H1 (cell line): ENCODE measurements around the gene ELP4. TPM values are rescaled to one million over a fixed set of nuclear protein-coding genes. Genes with fewer than 3 reads are reported as not detected.
A peak's percentile ranks its signal among the peaks of the same experiment; 100 is the strongest.

Experiments
- CTCF ChIA-PET: fragments of 300-600 bp; sonication (Branson Sonifier 250); formaldehyde crosslinking; loops from one replicate; lab custom pipeline; 2021; ENCODE audit not compliant: partially characterized antibody; lab: Charles Lee
- POLR2A ChIA-PET: fragments of 300-600 bp; sonication (Branson Sonifier 250); formaldehyde crosslinking; loops from one replicate; lab custom pipeline; 2021; ENCODE audit warnings: inconsistent platforms; ENCODE audit not compliant: partially characterized antibody; lab: Charles Lee
- DNase-seq, 2 experiments: peaks; one replicate each; pipeline versions ENCODE4 v3.0.0 to v3.0.0-alpha.2; 2010 to 2022; ENCODE audit warnings: low spot score in 2 of 2, low read depth in 1 of 2, mixed read lengths in 1 of 2
- FAIRE-seq: peaks from 2 replicates; lab custom pipeline; 2011; peaks lifted over from hg19 to GRCh38; lab: Jason Lieb, UNC
- H2AFZ ChIP-seq: 2 replicates; pipeline ENCODE4 v1.8.1; 2012; ENCODE audit warnings: low read length, inconsistent platforms
- H2AK5ac ChIP-seq: 2 replicates; pipeline ENCODE4 v1.6.1; 2013; ENCODE audit warnings: low read depth, low read length
- H2BK120ac ChIP-seq: replicated peaks from 2 replicates; pipeline ENCODE3; 2013; ENCODE audit warnings: low read depth, low read length, inconsistent platforms
- H2BK12ac ChIP-seq: 2 replicates; pipeline ENCODE4 v1.6.1; 2013; ENCODE audit warnings: low read depth, low read length
- H2BK15ac ChIP-seq: 2 replicates; pipeline ENCODE4 v1.6.1; 2013; ENCODE audit warnings: low read length
- H2BK20ac ChIP-seq: 2 replicates; pipeline ENCODE4 v1.6.1; 2013; ENCODE audit warnings: low read length
- H2BK5ac ChIP-seq: 2 replicates; pipeline ENCODE4 v1.6.1; 2013; ENCODE audit warnings: low read depth, low read length
- H3K14ac ChIP-seq: 2 replicates; pipeline ENCODE4 v1.6.1; 2013; ENCODE audit warnings: inconsistent platforms; ENCODE audit not compliant: insufficient read length
- H3K18ac ChIP-seq: 2 replicates; pipeline ENCODE4 v1.6.1; 2013; ENCODE audit warnings: low read length; ENCODE audit errors: extremely low read depth
- H3K23ac ChIP-seq: 2 replicates; pipeline ENCODE4 v1.6.1; 2013; ENCODE audit warnings: inconsistent platforms; ENCODE audit not compliant: insufficient read length
- H3K23me2 ChIP-seq: 2 replicates; pipeline ENCODE4 v1.6.1; 2013; ENCODE audit warnings: low read depth, low read length
- H3K27ac ChIP-seq: 2 replicates; pipeline ENCODE4 v1.6.1; 2011; ENCODE audit warnings: low read depth, low read length, inconsistent platforms
- H3K27me3 ChIP-seq, 4 experiments: replicated peaks in 1 of 4; 1 replicate in 1 of 4; 2 replicates in 3 of 4; pipeline versions ENCODE4 v1.6.1 to v1.8.1; 2011 to 2013; ENCODE audit warnings: low read length in 3 of 4, mild to moderate bottlenecking in 3 of 4, inconsistent platforms in 2 of 4, mixed read lengths in 2 of 4, moderate library complexity in 1 of 4; ENCODE audit not compliant: control insufficient read depth in 3 of 4, insufficient read depth in 3 of 4; ENCODE audit errors: extremely low read depth in 1 of 4
- H3K36me3 ChIP-seq, 4 experiments: 2 replicates each; pipeline versions ENCODE4 v1.6.1 to v1.8.1; 2011 to 2013; ENCODE audit warnings: mild to moderate bottlenecking in 4 of 4, low read length in 3 of 4, moderate library complexity in 2 of 4, control low read depth in 1 of 4, inconsistent platforms in 1 of 4; ENCODE audit not compliant: insufficient read depth in 4 of 4, control insufficient read depth in 2 of 4
- H3K4ac ChIP-seq: replicated peaks from 2 replicates; pipeline ENCODE3; 2013; ENCODE audit warnings: low read length, low read depth, mixed read lengths, inconsistent platforms; ENCODE audit not compliant: insufficient read length
- H3K4me1 ChIP-seq, 4 experiments: replicated peaks in 1 of 4; 1 replicate in 1 of 4; 2 replicates in 3 of 4; pipeline versions ENCODE4 v1.6.1 to v1.8.1; 2011 to 2013; ENCODE audit warnings: low read length in 3 of 4, inconsistent platforms in 2 of 4, mixed read lengths in 1 of 4; ENCODE audit not compliant: insufficient read depth in 4 of 4, control insufficient read depth in 3 of 4
- H3K4me2 ChIP-seq, 2 experiments: 2 replicates each; pipeline versions ENCODE4 v1.6.1 to v1.8.1; 2011 to 2013; ENCODE audit warnings: low read depth in 2 of 2, low read length in 2 of 2, control low read depth in 1 of 2, inconsistent platforms in 1 of 2, mild to moderate bottlenecking in 1 of 2; ENCODE audit not compliant: insufficient read depth in 1 of 2
- H3K4me3 ChIP-seq, 4 experiments: fragments of 200-600, 300-600 bp in 1 of 4; sonication (generic), shearing (Covaris generic), sonication (Bioruptor Twin) in 1 of 4; 2 replicates each; pipeline versions ENCODE4 v1.5.1 to v1.8.1; 2011 to 2016; ENCODE audit warnings: low read length in 4 of 4, low read depth in 3 of 4, control low read depth in 2 of 4, inconsistent platforms in 2 of 4, mild to moderate bottlenecking in 2 of 4, mixed read lengths in 1 of 4, moderate library complexity in 1 of 4; ENCODE audit not compliant: insufficient read depth in 2 of 4; ENCODE audit errors: extremely low read depth in 1 of 4
- H3K56ac ChIP-seq: replicated peaks from 2 replicates; pipeline ENCODE3; 2013; ENCODE audit warnings: low read depth, mild to moderate bottlenecking, mixed read lengths, low read length, inconsistent platforms; ENCODE audit not compliant: insufficient read length
- H3K79me1 ChIP-seq: 2 replicates; pipeline ENCODE4 v1.6.1; 2013; ENCODE audit warnings: low read depth, low read length, control low read depth
- H3K79me2 ChIP-seq, 2 experiments: 2 replicates each; pipeline versions ENCODE4 v1.6.1 to v1.8.1; 2012 to 2013; ENCODE audit warnings: low read length in 2 of 2, mild to moderate bottlenecking in 2 of 2, inconsistent platforms in 1 of 2; ENCODE audit not compliant: insufficient read depth in 2 of 2, control insufficient read depth in 1 of 2
- H3K9ac ChIP-seq, 4 experiments: replicated peaks in 1 of 4; 1 replicate in 1 of 4; 2 replicates in 3 of 4; pipeline versions ENCODE4 v1.6.1 to v1.8.1; 2011 to 2013; ENCODE audit warnings: low read depth in 3 of 4, low read length in 3 of 4, control low read depth in 2 of 4, mild to moderate bottlenecking in 2 of 4, moderate library complexity in 2 of 4, inconsistent platforms in 1 of 4; ENCODE audit errors: extremely low read depth in 1 of 4
- H3K9me3 ChIP-seq, 2 experiments: 2 replicates each; pipeline versions ENCODE4 v1.6.1 to v1.8.1; 2012 to 2013; ENCODE audit warnings: mild to moderate bottlenecking in 2 of 2, moderate library complexity in 2 of 2, control low read depth in 1 of 2, inconsistent platforms in 1 of 2, low read depth in 1 of 2, low read length in 1 of 2, mixed read lengths in 1 of 2; ENCODE audit not compliant: insufficient read depth in 2 of 2
- H4K20me1 ChIP-seq, 2 experiments: replicated peaks in 1 of 2; 2 replicates each; pipeline versions ENCODE3 to v1.8.1; 2011 to 2013; ENCODE audit warnings: inconsistent platforms in 2 of 2, low read length in 2 of 2, mild to moderate bottlenecking in 1 of 2; ENCODE audit not compliant: insufficient read depth in 2 of 2, control insufficient read depth in 1 of 2
- H4K5ac ChIP-seq: 2 replicates; pipeline ENCODE4 v1.6.1; 2013; ENCODE audit warnings: low read length, low read depth, mixed read lengths, inconsistent platforms; ENCODE audit not compliant: insufficient read length
- H4K8ac ChIP-seq: 2 replicates; pipeline ENCODE4 v1.8.0; 2013; ENCODE audit warnings: mild to moderate bottlenecking, moderate library complexity, low read length, inconsistent platforms; ENCODE audit not compliant: insufficient read depth; ENCODE audit errors: extremely low read depth
- H4K91ac ChIP-seq: replicated peaks from 2 replicates; pipeline ENCODE3; 2013; ENCODE audit warnings: low read length, mixed read lengths, inconsistent platforms; ENCODE audit not compliant: insufficient read length
- ASH2L ChIP-seq: fragments of 200-600, 300-600 bp; sonication (generic); IDR thresholded peaks from one replicate; pipeline ENCODE4 v1.7.1; 2017; ENCODE audit warnings: low read length
- CBX8 ChIP-seq: fragments of 300-800, 300-1000 bp; sonication (generic); IDR thresholded peaks from 2 replicates; pipeline ENCODE4 v1.7.1; 2016; ENCODE audit warnings: low read depth, low read length, borderline replicate concordance
- CTBP2 ChIP-seq: IDR thresholded peaks from 2 replicates; pipeline ENCODE4 v1.7.0; 2011; ENCODE audit warnings: borderline replicate concordance, mild to moderate bottlenecking, moderate library complexity, mixed read lengths, low read length; ENCODE audit not compliant: insufficient read depth, insufficient read length
- EGR1 ChIP-seq: IDR thresholded peaks from 2 replicates; pipeline ENCODE4 v1.6.1; 2011; ENCODE audit warnings: low read depth, low read length, borderline replicate concordance
- SIX5 ChIP-seq: IDR thresholded peaks from 2 replicates; pipeline ENCODE4 v1.6.1; 2011; ENCODE audit warnings: mild to moderate bottlenecking, low read depth, low read length
- SP2 ChIP-seq: IDR thresholded peaks from 2 replicates; pipeline ENCODE4 v1.6.1; 2012; ENCODE audit warnings: mild to moderate bottlenecking, low read length, inconsistent platforms
- SUZ12 ChIP-seq: fragments of 200-600 bp; sonication (generic); IDR thresholded peaks from 2 replicates; pipeline ENCODE4 v1.6.1; 2012; ENCODE audit warnings: mild to moderate bottlenecking, inconsistent platforms, low read length, moderate library complexity, mixed read lengths
- WGBS, 2 experiments: shearing (Covaris generic) in 1 of 2; methylation state at CpG; one replicate each; pipeline versions ENCODE4 v1.1.6 to v1.1.7; 2013 to 2015; ENCODE audit warnings: low lambda C conversion rate in 2 of 2, mixed read lengths in 2 of 2, inconsistent platforms in 1 of 2, low coverage in 1 of 2, missing lambda C conversion rate in 1 of 2; ENCODE audit not compliant: insufficient replicate concordance in 2 of 2, insufficient coverage in 1 of 2, insufficient read length in 1 of 2; ENCODE audit errors: extremely low coverage in 1 of 2, missing lambda C conversion rate in 1 of 2; 5-methylcytosine and 5-hydroxymethylcytosine counted together
- polyA plus RNA-seq, 7 experiments: library from polyadenylated mRNA; depleted of rRNA in 3 of 7; stranded (reverse) in 5 of 7; unstranded in 2 of 7; fragments of >200 nt in 5 of 7; fragments of 200-250 nt in 2 of 7; gene quantifications; 1 replicate in 5 of 7; 2 replicates in 1 of 7; 4 replicates in 1 of 7; pipeline versions ENCODE4 v1.2.1 to v1.2.3, GENCODE V29; 2011 to 2013; ENCODE audit warnings: missing spikeins in 2 of 7, mixed read lengths in 2 of 7
- total RNA-seq: library from RNA; stranded (reverse); fragmentation: NEBNext Ultra II Directional; extraction: Animal tissue kit (Norgen Biotek cat#: 25700); gene quantifications from 2 replicates; pipeline ENCODE4 v1.2.1, GENCODE V29; 2021

ELP4 gene
- total and polyA plus RNA-seq, 2 of the 8 experiments (the other 6 are each of a cell fraction or from before 2014, with no cell fraction given) = 14.0 to 18.6 TPM

DNA sequence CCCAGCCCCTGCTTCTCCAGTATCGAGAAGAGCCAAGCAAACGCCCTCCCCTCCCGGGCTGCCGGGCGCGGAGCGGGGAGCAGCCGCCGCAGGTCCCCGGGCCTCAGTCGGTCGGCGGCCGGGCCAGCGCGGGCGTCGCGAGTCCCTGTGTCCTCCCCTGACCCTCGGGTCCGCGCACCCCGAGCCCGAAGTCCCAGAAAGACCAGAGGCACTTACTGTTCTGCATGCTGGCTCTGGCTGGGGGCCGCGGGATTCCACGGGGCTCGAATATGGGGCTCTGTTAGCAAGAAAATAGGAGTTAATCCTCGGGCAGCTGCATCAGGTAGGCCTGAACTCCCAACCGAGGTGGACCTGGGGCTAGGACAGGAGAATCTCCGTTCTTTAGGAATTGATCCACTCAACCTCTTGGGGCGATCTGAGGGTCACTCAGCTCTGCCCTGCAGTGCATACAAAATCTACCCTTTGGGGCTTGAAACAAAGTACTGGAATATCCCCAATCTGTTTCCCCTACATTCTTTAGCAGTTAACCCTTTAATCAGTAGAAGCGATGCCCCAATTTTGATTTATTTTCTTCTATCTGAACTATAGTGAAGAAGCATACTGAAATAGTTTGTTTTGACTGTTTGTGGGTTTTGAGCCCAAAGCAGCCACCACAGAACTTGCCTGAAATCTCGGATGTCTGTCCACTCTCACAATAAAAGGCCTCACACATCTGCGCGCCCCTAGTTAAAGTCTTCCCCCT is 296.8 kb downstream of the ELP4 start:
- Histone ChIP-seq H4K91ac (no peak overlapping the region), H3K9ac (no peak overlapping the region), H2AFZ (no peak overlapping the region), H2BK120ac (no peak overlapping the region), H3K23me2 (peaks cover under 1% of the 10 kb centered on the region; the same call in 1 of the 2 replicates), H3K4ac (no peak overlapping the region), H2BK12ac (0 out of 2 replicates have a peak overlapping the region, but pooled peaks have one; percentile 29), H3K56ac (no peak overlapping the region), H3K27ac (no peak overlapping the region), H2BK15ac (peak overlapping the region; percentile 6; the same call in 1 of the 2 replicates), H4K5ac (no peak overlapping the region), H3K36me3 (no peaks in the 10 kb centered on the region), H3K14ac (no peak overlapping the region), H3K23ac (no peak overlapping the region), H2BK5ac (no peak overlapping the region), H3K79me2 (no peaks in the 10 kb centered on the region), H3K4me2 (peak overlapping the region; percentile 56 to 75), H4K20me1 (peaks cover 2 to 22% of the 10 kb centered on the region in 2 experiments), H2BK20ac (no peak overlapping the region), H3K9me3 (no peaks in the 10 kb centered on the region), H3K79me1 (no peaks in the 10 kb centered on the region), H2AK5ac (peak overlapping the region; percentile 71; the same call in 1 of the 2 replicates), H4K8ac (no peak overlapping the region), H3K27me3 (peaks cover 82 to 100% (median 95%) of the 10 kb centered on the region in 4 experiments), H3K4me3 (peak overlapping the region; percentile 8 to 56 (median 16); a peak in 5 of 8 replicates), H3K4me1 (peaks cover 26 to 43% (median 28%) of the 10 kb centered on the region in 4 experiments), H3K18ac (no peak overlapping the region; the same call in 1 of the 2 replicates)
- POLR2A ChIA-PET = interaction anchor here (0.9 to 2.9 kb wide), 6 partner anchors 9 to 20 kb away, joined by 3 to 18 read pairs (median 4); no protein-coding TSS in a partner anchor
- FAIRE-seq (no peak), DNase-seq (no peak)
- CTCF ChIA-PET = interaction anchor here (1.1 to 7.2 kb wide), 5 partner anchors 14 to 152 kb away, joined by 4 to 88 read pairs (median 12); no protein-coding TSS in a partner anchor
- TF ChIP-seq SUZ12 (peak; percentile 23; the same call in 1 of the 2 replicates), ASH2L (peak; percentile 43), CTBP2 (peak; percentile 88), CBX8 (0 out of 2 replicates have a peak, but pooled peaks have one; percentile 83), EGR1 (peak; percentile 4; the same call in 1 of the 2 replicates), SIX5 (no peak), SP2 (no peak)
- 6% methylated on average over 27 of the region's 36 CpGs; no CpG with 5 or more reads in 1 of the 2 experiments for WGBS, 2 experiments
